Medulla oblongata (tissue), 1 donor: Measurements from ENCODE around the gene ZBP1.

Experiments
- DNase-seq: peaks from one replicate; pipeline ENCODE4 v3.0.0-alpha.2; 2015; ENCODE audit errors: extremely low spot score

Gene ZBP1

GRCh38 chr20:57658447-57658832 lies 38.2 kb upstream of the ZBP1 start:
- no peak for DNase-seq

DNA sequence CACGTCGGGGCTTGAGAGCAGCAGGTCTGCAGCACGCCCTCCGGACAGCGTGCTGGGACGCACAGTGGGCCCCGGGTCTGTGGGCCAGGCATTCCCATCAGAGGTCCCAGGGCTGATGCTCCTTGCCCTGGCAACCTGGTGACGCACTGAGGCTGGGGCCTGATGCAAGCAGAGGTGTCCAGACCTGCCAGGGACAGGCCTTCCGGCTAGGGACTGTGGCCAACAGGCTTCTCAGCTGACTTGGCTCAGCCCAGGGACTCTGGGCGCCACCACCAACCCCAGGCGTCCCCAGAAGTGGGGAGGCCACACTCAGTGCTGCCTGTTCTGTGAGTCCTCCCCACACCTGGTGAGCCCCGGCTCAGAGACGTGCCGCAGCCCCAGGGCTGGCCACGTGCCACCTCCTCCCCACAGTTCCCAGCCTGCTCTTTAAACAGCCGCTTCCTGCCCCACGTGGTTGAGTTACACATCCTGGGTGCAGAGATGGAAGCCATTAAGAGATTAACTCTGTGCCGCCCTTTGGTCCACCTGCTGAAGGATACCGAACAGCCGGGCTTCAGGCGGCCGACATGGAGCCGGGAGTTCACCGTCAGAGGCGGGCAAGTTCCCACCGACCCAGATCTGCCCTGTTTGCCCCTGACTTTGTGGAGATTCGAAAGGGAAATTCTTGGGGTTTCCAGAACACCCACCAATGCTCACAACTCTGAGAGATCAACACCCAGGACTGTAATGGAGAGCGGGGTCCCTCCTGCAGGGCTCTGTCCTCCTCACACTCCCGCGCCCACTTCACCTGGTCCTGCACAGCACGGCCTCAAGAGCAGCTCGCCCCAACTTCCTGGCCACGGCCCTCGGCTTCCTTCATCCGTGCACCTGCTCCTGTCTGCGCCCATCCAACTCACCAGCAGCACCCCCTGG lies 37.6 kb upstream of the ZBP1 start:
- peak; percentile 26 for DNase-seq

DNA sequence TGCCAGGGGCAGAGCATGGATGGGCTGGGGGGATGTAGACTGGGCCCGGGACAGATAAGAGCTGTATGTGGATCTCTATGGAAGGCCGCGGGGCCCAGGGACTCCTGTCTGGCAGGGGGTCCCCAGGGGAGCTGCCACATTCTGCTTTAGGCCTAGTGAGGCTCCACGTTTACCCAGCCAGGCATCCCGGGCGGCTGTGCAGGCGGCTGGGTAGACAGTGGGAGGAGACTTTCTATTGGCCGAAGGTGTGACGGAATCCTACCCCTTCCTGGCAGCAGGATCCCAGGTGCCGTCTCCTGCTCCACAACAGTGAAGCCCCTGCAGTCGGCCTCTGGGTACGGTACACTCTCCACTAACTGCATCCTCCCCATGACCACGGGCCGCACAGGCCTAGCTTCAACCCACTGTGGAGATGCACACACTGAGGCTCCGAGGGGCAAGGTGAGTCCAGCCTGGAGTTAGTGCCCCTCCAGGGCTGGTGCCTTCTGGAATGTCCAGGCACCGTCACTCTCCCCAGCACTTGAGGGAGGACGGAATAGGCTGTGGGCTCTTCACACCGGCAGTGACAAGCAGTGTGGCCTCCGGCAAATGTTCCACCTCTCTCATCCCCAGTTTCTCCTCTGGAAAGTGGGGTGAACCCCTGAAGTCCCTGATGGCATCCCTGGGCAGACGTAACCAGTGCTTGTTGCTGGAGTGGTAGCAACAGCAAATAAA lies 36.8 kb upstream of the ZBP1 start:
- DNase-seq: no peak

- no peak for DNase-seq
These were observed 36.1 kb upstream of the ZBP1 start for GRCh38 chr20:57656252-57656820.

GRCh38 chr20:57655809-57656155 lies 35.6 kb upstream of the ZBP1 start:
- no peak for DNase-seq

DNA sequence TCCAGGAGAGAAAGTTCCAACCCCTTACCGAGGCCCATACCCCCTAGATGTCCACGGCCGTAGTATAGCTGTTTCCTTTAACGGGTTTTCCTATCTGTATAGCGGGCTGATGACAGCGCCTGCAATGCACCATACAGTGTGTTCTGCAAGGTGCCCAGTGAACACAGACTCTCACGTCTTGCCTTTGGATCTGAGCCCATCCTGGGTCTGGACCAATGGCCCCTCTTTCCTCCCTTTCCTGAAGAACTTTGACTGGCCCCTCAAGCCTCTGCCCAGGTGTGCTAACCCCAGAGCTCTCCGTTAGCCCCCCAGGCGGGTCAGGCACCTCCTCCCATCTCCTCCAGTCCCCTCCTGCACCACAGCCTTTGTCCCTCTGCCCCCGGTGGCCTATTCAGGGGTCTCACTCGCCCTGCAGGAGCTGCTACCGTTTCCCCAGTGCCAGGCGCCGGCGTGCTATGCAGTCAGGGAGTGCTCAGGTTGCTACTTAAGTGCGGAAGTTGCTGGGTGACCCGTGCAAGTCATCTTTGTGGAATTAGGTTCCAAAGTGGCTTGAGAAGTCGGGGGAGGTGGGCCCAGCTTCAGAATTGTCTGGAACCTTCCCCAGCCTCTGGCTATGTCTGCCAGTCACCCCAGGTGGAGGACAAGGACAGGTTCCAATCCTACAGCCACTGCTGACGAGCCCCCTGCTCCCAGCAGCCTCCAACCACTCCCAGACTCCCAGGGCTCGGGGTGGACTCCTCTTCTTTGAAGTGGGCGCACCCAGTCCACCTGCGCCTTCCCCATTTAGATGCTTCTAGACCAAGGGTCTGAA lies 35.0 kb upstream of the ZBP1 start:
- DNase-seq: no peak

DNA sequence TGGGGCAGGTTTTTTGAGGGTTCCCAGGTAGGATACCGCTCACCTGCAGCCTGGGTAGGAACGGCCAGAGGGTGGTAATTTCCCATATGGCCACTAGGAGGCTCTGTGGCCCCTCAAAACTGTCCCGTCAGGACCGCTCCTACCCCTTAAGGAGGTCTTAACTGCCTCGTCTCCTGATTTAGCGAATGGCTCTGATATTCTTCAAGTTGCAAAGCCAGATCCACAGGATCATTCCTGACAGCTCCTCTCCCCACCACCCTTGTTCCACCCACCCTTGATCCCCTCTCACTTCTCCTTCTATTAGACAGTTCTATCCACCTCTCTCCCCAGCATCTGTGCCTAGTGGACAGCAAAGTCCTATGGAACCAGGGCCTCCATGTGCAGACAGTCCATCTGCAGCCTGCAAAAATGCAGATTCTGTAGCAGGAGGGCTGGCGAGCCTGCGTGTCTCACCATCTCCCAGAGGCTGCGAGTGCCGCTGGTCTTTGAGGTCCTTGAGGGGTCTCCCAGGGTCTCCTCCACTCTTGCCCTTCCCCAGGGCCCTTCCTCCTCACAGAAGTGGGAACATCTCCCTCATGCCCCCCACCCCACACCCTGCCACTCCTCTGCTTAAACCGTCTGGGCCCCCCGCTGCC lies 34.3 kb upstream of the ZBP1 start:
- DNase-seq: peak; percentile 69

GRCh38 chr20:57653910-57654309 lies 33.7 kb upstream of the ZBP1 start:
- DNase-seq: no peak

- DNase-seq: no peak
These were observed 33.3 kb upstream of the ZBP1 start for GRCh38 chr20:57653546-57653900.

- no peak for DNase-seq
These were observed 32.6 kb upstream of the ZBP1 start for GRCh38 chr20:57652606-57653545.

DNA sequence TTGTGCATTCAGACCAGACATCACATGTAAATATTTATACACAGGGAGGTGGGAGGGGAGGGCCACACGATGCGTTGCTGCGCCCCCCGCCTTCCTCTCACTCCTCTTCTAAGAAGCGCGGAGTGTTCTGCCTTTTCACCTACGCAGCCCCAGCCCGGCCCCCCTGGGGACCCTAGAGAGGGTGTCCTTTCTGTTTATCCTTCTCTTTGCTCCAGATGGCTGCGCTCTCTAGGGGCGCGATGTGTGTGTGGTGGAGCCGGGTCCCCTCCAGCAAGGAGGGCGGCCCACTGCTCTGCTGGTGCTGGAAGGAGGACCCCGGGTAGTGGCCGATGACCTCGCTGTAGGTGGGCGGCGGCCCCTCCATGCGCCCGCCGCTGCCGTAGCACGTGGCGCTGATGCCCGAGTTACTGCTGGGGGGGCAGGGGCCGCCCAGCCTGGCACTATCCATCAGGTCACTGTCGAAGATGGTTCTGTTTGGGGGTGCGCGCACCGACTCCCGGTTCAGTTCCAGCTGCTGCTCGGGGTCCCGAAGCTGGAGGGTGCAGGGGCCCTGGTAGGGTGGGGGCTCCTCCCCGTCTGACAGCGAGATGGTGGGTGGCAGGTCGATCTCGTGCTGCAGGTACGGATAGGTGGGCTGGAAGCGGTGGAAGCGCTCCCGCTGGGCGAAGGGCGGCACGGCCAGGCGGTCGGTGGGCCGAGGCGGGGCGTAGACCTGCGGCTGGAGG lies 31.8 kb upstream of the ZBP1 start:
- DNase-seq: no peak

GRCh38 chr20:57650756-57651483 lies 30.7 kb upstream of the ZBP1 start:
- DNase-seq: no peak

GRCh38 chr20:57650266-57650665 lies 30.0 kb upstream of the ZBP1 start:
- no peak for DNase-seq

DNA sequence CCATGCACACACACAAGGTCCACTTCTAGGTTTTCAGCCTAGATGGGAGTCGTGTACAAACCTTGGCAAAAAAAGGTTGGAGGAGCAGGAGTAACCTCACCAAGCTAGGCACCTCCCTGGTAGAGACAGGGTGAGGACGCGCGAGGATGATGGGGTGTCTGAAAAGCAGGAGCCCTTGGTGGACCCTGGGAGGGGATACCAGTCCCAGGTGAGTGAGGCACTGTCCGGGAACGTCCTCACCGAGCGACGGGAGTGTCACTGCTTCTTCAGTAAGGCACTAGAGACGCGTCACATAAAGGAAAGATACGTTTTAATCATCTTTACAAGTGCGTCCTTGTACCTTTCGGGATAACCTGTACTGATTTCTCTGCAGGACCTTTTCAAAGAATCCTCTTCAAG lies 29.4 kb upstream of the ZBP1 start:
- no peak for DNase-seq

- no peak for DNase-seq
These were observed 28.8 kb upstream of the ZBP1 start for GRCh38 chr20:57648878-57649616.

GRCh38 chr20:57647933-57648785 lies 27.9 kb upstream of the ZBP1 start:
- DNase-seq: no peak
